ENCODE measurements around the gene MMP20.

DNA sequence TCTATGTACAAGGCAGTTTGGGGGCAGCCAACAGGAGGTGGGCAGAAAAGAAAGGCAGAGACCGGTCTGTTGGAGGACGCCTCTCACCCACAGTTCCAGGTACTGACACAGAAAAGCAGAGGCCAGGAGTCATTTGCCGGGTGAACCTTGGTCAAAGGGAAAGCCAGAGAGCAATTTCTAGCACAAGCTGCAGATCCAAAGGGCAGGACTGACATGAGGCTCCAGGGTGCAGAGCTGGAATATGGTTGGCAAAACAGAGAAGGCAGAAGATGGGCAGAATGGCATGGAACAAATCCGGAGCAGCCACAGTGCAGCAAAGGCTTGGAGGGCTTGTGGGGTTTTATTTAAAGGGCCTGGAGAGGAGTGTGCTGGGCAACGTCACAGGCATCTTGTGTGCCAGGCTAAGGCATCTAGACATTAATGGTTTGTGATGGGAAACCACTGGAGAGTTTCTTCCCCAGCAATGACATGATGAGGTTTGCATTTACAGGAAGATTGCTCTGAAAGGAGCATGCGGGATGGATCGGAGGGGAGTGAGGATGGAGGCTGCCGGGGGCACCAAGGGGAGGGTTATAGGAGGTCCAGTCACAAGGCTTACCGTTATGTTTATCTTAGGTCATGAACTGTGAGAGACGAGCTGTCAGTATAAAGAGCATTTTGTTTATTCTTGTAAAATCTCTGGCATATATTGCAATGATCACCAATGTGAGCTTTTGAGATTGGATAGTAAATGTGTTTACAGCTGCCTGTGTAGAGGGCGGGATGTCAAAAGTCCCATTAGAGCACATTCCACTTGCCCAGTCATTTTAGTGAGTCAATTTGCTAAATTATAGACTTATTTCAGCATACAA lies 5.7 kb upstream of the MMP20 start:
- TF ChIP-seq, protein P1, sequence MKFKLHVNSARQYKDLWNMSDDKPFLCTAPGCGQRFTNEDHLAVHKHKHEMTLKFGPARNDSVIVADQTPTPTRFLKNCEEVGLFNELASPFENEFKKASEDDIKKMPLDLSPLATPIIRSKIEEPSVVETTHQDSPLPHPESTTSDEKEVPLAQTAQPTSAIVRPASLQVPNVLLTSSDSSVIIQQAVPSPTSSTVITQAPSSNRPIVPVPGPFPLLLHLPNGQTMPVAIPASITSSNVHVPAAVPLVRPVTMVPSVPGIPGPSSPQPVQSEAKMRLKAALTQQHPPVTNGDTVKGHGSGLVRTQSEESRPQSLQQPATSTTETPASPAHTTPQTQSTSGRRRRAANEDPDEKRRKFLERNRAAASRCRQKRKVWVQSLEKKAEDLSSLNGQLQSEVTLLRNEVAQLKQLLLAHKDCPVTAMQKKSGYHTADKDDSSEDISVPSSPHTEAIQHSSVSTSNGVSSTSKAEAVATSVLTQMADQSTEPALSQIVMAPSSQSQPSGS (CRISPR knock-in tag; IDR thresholded peaks at IDR 0.05; ENCODE audit: borderline replicate concordance, low read depth): no peak
- TF ChIP-seq, protein P2, sequence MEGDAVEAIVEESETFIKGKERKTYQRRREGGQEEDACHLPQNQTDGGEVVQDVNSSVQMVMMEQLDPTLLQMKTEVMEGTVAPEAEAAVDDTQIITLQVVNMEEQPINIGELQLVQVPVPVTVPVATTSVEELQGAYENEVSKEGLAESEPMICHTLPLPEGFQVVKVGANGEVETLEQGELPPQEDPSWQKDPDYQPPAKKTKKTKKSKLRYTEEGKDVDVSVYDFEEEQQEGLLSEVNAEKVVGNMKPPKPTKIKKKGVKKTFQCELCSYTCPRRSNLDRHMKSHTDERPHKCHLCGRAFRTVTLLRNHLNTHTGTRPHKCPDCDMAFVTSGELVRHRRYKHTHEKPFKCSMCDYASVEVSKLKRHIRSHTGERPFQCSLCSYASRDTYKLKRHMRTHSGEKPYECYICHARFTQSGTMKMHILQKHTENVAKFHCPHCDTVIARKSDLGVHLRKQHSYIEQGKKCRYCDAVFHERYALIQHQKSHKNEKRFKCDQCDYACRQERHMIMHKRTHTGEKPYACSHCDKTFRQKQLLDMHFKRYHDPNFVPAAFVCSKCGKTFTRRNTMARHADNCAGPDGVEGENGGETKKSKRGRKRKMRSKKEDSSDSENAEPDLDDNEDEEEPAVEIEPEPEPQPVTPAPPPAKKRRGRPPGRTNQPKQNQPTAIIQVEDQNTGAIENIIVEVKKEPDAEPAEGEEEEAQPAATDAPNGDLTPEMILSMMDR (IDR thresholded peaks at IDR 0.05): no peak
- TF ChIP-seq, protein P3, sequence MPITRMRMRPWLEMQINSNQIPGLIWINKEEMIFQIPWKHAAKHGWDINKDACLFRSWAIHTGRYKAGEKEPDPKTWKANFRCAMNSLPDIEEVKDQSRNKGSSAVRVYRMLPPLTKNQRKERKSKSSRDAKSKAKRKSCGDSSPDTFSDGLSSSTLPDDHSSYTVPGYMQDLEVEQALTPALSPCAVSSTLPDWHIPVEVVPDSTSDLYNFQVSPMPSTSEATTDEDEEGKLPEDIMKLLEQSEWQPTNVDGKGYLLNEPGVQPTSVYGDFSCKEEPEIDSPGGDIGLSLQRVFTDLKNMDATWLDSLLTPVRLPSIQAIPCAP (CRISPR knock-in tag; IDR thresholded peaks at IDR 0.05): no peak
- TF ChIP-seq, protein P4, sequence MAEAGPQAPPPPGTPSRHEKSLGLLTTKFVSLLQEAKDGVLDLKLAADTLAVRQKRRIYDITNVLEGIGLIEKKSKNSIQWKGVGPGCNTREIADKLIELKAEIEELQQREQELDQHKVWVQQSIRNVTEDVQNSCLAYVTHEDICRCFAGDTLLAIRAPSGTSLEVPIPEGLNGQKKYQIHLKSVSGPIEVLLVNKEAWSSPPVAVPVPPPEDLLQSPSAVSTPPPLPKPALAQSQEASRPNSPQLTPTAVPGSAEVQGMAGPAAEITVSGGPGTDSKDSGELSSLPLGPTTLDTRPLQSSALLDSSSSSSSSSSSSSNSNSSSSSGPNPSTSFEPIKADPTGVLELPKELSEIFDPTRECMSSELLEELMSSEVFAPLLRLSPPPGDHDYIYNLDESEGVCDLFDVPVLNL (CRISPR knock-in tag; IDR thresholded peaks at IDR 0.05; ENCODE audit: borderline replicate concordance, low read depth): no peak
- TF ChIP-seq, protein P5, sequence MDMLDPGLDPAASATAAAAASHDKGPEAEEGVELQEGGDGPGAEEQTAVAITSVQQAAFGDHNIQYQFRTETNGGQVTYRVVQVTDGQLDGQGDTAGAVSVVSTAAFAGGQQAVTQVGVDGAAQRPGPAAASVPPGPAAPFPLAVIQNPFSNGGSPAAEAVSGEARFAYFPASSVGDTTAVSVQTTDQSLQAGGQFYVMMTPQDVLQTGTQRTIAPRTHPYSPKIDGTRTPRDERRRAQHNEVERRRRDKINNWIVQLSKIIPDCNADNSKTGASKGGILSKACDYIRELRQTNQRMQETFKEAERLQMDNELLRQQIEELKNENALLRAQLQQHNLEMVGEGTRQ (CRISPR knock-in tag; IDR thresholded peaks at IDR 0.05): no peak
- TF ChIP-seq ZNF138 (CRISPR knock-in tag; conservative IDR thresholded peaks at IDR 0.05) (no peak), ZNF423 (CRISPR knock-in tag; IDR thresholded peaks at IDR 0.05) (no peak), SP1 (CRISPR knock-in tag; conservative IDR thresholded peaks at IDR 0.05) (no peak), ESRRA (CRISPR knock-in tag; IDR thresholded peaks at IDR 0.05; ENCODE audit: borderline replicate concordance) (no peak)
- TF ChIP-seq, protein P6, sequence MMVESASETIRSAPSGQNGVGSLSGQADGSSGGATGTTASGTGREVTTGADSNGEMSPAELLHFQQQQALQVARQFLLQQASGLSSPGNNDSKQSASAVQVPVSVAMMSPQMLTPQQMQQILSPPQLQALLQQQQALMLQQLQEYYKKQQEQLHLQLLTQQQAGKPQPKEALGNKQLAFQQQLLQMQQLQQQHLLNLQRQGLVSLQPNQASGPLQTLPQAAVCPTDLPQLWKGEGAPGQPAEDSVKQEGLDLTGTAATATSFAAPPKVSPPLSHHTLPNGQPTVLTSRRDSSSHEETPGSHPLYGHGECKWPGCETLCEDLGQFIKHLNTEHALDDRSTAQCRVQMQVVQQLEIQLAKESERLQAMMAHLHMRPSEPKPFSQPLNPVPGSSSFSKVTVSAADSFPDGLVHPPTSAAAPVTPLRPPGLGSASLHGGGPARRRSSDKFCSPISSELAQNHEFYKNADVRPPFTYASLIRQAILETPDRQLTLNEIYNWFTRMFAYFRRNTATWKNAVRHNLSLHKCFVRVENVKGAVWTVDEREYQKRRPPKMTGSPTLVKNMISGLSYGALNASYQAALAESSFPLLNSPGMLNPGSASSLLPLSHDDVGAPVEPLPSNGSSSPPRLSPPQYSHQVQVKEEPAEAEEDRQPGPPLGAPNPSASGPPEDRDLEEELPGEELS (CRISPR knock-in tag; IDR thresholded peaks at IDR 0.05): no peak
- TF ChIP-seq, protein P7, sequence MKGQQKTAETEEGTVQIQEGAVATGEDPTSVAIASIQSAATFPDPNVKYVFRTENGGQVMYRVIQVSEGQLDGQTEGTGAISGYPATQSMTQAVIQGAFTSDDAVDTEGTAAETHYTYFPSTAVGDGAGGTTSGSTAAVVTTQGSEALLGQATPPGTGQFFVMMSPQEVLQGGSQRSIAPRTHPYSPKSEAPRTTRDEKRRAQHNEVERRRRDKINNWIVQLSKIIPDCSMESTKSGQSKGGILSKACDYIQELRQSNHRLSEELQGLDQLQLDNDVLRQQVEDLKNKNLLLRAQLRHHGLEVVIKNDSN (CRISPR knock-in tag; IDR thresholded peaks at IDR 0.05): no peak
